ENCODE results near the gene NFE2L1. TPM values are rescaled to one million over a fixed set of nuclear protein-coding genes. Genes with fewer than 3 reads are reported as not detected.
"Not testable (repeated sequence)": the region's sequence is repeated elsewhere in the genome, so short reads cannot be mapped to it uniquely, and the experiment has no call there.

NFE2L1 gene
- total RNA-seq, 1 donor from 2014 or later = 250 TPM

GRCh38 chr17:48016112-48016511 lies 32.0 kb upstream of the NFE2L1 start:
- Mint-ChIP-seq H3K4me3 (ENCODE audit: unreplicated experiment) (no peak overlapping the region), H3K27me3 (ENCODE audit: unreplicated experiment) (peaks cover 14% of the 10 kb centered on the region), H3K9me3 (ENCODE audit: unreplicated experiment) (no peaks in the 10 kb centered on the region), H3K36me3 (ENCODE audit: unreplicated experiment) (no peaks in the 10 kb centered on the region), H3K27ac (ENCODE audit: unreplicated experiment) (no peak overlapping the region), H3K4me1 (ENCODE audit: unreplicated experiment) (peaks cover 10% of the 10 kb centered on the region)
- DNase-seq (ENCODE audit: extremely low spot score, unreplicated experiment) = no peak
- TF ChIP-seq CTCF (IDR thresholded peaks at IDR 0.05) = no peak

- H3K4me3 Mint-ChIP-seq (ENCODE audit: unreplicated experiment); H3K9me3 Mint-ChIP-seq (ENCODE audit: unreplicated experiment); H3K36me3 Mint-ChIP-seq (ENCODE audit: unreplicated experiment); H3K27ac Mint-ChIP-seq (ENCODE audit: unreplicated experiment); DNase-seq (ENCODE audit: extremely low spot score, unreplicated experiment); H3K4me1 Mint-ChIP-seq (ENCODE audit: unreplicated experiment): not testable (repeated sequence)
- H3K27me3 Mint-ChIP-seq (ENCODE audit: unreplicated experiment) = peaks cover 15% of the 10 kb centered on the region
These were observed 30.4 kb upstream of the NFE2L1 start for GRCh38 chr17:48017817-48018158.

GRCh38 chr17:48021934-48022333 lies 26.2 kb upstream of the NFE2L1 start:
- TF ChIP-seq CTCF (IDR thresholded peaks at IDR 0.05) = no peak
- Mint-ChIP-seq H3K9me3 (ENCODE audit: unreplicated experiment) (no peaks in the 10 kb centered on the region), H3K27me3 (ENCODE audit: unreplicated experiment) (peaks cover 8% of the 10 kb centered on the region), H3K36me3 (ENCODE audit: unreplicated experiment) (no peaks in the 10 kb centered on the region), H3K4me1 (ENCODE audit: unreplicated experiment) (peaks cover 35% of the 10 kb centered on the region), H3K4me3 (ENCODE audit: unreplicated experiment) (no peak overlapping the region), H3K27ac (ENCODE audit: unreplicated experiment) (no peak overlapping the region)
- no peak for DNase-seq (ENCODE audit: extremely low spot score, unreplicated experiment)

- DNase-seq (ENCODE audit: extremely low spot score, unreplicated experiment) = no peak
- peaks cover 37% of the 10 kb centered on the region for H3K4me1 Mint-ChIP-seq (ENCODE audit: unreplicated experiment)
- TF ChIP-seq CTCF (IDR thresholded peaks at IDR 0.05) = no peak
- peaks cover 8% of the 10 kb centered on the region for H3K27me3 Mint-ChIP-seq (ENCODE audit: unreplicated experiment)
- H3K36me3 Mint-ChIP-seq (ENCODE audit: unreplicated experiment) = no peaks in the 10 kb centered on the region
- H3K4me3 Mint-ChIP-seq (ENCODE audit: unreplicated experiment) = no peak overlapping the region
- no peaks in the 10 kb centered on the region for H3K9me3 Mint-ChIP-seq (ENCODE audit: unreplicated experiment)
- peak overlapping the region; percentile 83 for H3K27ac Mint-ChIP-seq (ENCODE audit: unreplicated experiment)
These were observed 25.3 kb upstream of the NFE2L1 start for GRCh38 chr17:48022901-48023300.

GRCh38 chr17:48023400-48024148 lies 24.6 kb upstream of the NFE2L1 start:
- H3K36me3 Mint-ChIP-seq (ENCODE audit: unreplicated experiment) = no peaks in the 10 kb centered on the region
- peak; percentile 40 for TF ChIP-seq CTCF (IDR thresholded peaks at IDR 0.05)
- peak overlapping the region; percentile 83 for H3K27ac Mint-ChIP-seq (ENCODE audit: unreplicated experiment)
- peak overlapping the region; percentile 66 for H3K4me3 Mint-ChIP-seq (ENCODE audit: unreplicated experiment)
- peaks cover 8% of the 10 kb centered on the region for H3K27me3 Mint-ChIP-seq (ENCODE audit: unreplicated experiment)
- peak; percentile 93 for DNase-seq (ENCODE audit: extremely low spot score, unreplicated experiment)
- peaks cover 37% of the 10 kb centered on the region for H3K4me1 Mint-ChIP-seq (ENCODE audit: unreplicated experiment)
- no peaks in the 10 kb centered on the region for H3K9me3 Mint-ChIP-seq (ENCODE audit: unreplicated experiment)

Data from osteocyte (in vitro differentiated cells).